ENCODE results near the gene OR11H7.
"Not testable (repeated sequence)": the region's sequence is repeated elsewhere in the genome, so short reads cannot be mapped to it uniquely, and the experiment has no call there.

The OR11H7 gene

GRCh38 chr14:20278414-20278813 lies 49.6 kb downstream of the OR11H7 start:
- DNase-seq (ENCODE audit: low read depth): no peak

- not testable (repeated sequence) for DNase-seq (ENCODE audit: low read depth)
Observed at GRCh38 chr14:20280265-20280664, 51.5 kb downstream of the OR11H7 start.

All from stimulated activated CD4-positive, alpha-beta T cell treated with anti-CD3 and anti-CD28 coated beads, Interleukin-2, amount 100 ng/mL, for 4 hours (primary cell).